GM12878 (cell line): ENCODE data around the gene GLI1. TPM values are rescaled to one million over a fixed set of nuclear protein-coding genes. Genes with fewer than 3 reads are reported as not detected.

Experiments used
- ATAC-seq: fragments of 200-7000 bp; cut with Tn5 transposase; 3 replicates; pipeline ENCODE4 v1.9.1; 2020; ENCODE audit warnings: mild to moderate bottlenecking, moderate library complexity
- BruUV-seq: library from RNA; stranded (reverse); fragments of 400-500 nt; replicated peaks from 2 replicates; lab custom pipeline; 2021; lab: Mats Ljungman, UMichigan
- CTCF ChIA-PET: fragments of 300-600 bp; sonication (Branson Sonifier 250); formaldehyde crosslinking; extraction: SDS; loops from one replicate; lab custom pipeline; 2021; ENCODE audit warnings: inconsistent platforms; lab: Yijun Ruan, JAX
- POLR2A ChIA-PET: fragments of 350-600 bp; formaldehyde crosslinking; extraction: SDS; loops from one replicate; lab custom pipeline; 2021; ENCODE audit warnings: inconsistent platforms; lab: Charles Lee
- RAD21 ChIA-PET: fragments of 300-600 bp; sonication (Branson Sonifier 250); formaldehyde crosslinking; loops from one replicate; lab custom pipeline; 2023; ENCODE audit warnings: antibody characterized with exemption; ENCODE audit not compliant: unreplicated experiment; lab: Charles Lee
- SMC1A ChIA-PET: fragments of 300-600 bp; sonication (Branson Sonifier 250); formaldehyde crosslinking; loops from one replicate; lab custom pipeline; 2023; ENCODE audit not compliant: unreplicated experiment, uncharacterized antibody; lab: Charles Lee
- DNase-seq: peaks from one replicate; pipeline ENCODE4 v3.0.0-alpha.2; 2011; ENCODE audit warnings: low read depth, low spot score
- FAIRE-seq: peaks from 3 replicates; lab custom pipeline; 2011; peaks lifted over from hg19 to GRCh38; lab: Jason Lieb, UNC
- H2AFZ ChIP-seq: 2 replicates; pipeline ENCODE4 v1.6.0; 2011; ENCODE audit warnings: low read depth, low read length, control low read depth; ENCODE audit not compliant: control insufficient read depth
- H3K27ac ChIP-seq: 2 replicates; pipeline ENCODE4 v1.5.1; 2011; ENCODE audit warnings: control low read depth; ENCODE audit not compliant: control insufficient read depth, insufficient read depth
- H3K27me3 ChIP-seq, 2 experiments: replicated peaks in 1 of 2; 2 replicates each; pipeline versions ENCODE4 v1.6.0 to v1.6.1; 2011; ENCODE audit warnings: low read length in 1 of 2; ENCODE audit not compliant: control insufficient read depth in 2 of 2, insufficient read depth in 2 of 2
- H3K36me3 ChIP-seq, 2 experiments: 2 replicates each; pipeline ENCODE4 v1.5.1; 2011; ENCODE audit warnings: low read length in 1 of 2; ENCODE audit not compliant: control insufficient read depth in 2 of 2, insufficient read depth in 2 of 2
- H3K4me1 ChIP-seq: 2 replicates; pipeline ENCODE4 v1.6.1; 2011; ENCODE audit warnings: mild to moderate bottlenecking, low read length, moderate library complexity, mixed read lengths; ENCODE audit not compliant: control insufficient read depth, insufficient read depth
- H3K4me2 ChIP-seq: 2 replicates; pipeline ENCODE4 v1.6.0; 2011; ENCODE audit warnings: control low read depth; ENCODE audit not compliant: control insufficient read depth, insufficient read depth
- H3K4me3 ChIP-seq: fragments of 200-600 bp; sonication (generic); 2 replicates; pipeline ENCODE4 v1.5.1; 2016
- H3K79me2 ChIP-seq: 2 replicates; pipeline ENCODE4 v1.6.0; 2011; ENCODE audit warnings: low read length; ENCODE audit not compliant: control insufficient read depth, insufficient read depth
- H3K9ac ChIP-seq: 2 replicates; pipeline ENCODE4 v1.8.0; 2011; ENCODE audit warnings: low read length, control low read depth, mixed read lengths; ENCODE audit not compliant: control insufficient read depth, insufficient read depth
- H3K9me3 ChIP-seq: replicated peaks from 3 replicates; pipeline ENCODE4 v1.5.1; 2011; ENCODE audit warnings: mild to moderate bottlenecking, low read length; ENCODE audit not compliant: control insufficient read depth, insufficient read depth
- H4K20me1 ChIP-seq: 2 replicates; pipeline ENCODE4 v1.6.0; 2011; ENCODE audit not compliant: control insufficient read depth, insufficient read depth
- ASH2L ChIP-seq: fragments of 300-600, 200-600 bp; sonication (generic); IDR thresholded peaks from 2 replicates; pipeline ENCODE4 v1.6.1; 2017; ENCODE audit warnings: low read depth, mild to moderate bottlenecking, borderline replicate concordance
- BCL11A ChIP-seq: IDR thresholded peaks from 2 replicates; pipeline ENCODE4 v1.6.1; 2011; ENCODE audit warnings: low read depth, low read length
- BHLHE40 ChIP-seq, 2 experiments: fragments of 450-650 bp in 1 of 2; IDR thresholded peaks; 2 replicates each; pipeline ENCODE4 v1.6.1; 2011 to 2017; ENCODE audit warnings: low read depth in 2 of 2, borderline replicate concordance in 1 of 2, improper control_type of control experiment in 1 of 2, low read length in 1 of 2, mild to moderate bottlenecking in 1 of 2
- IRF4 ChIP-seq: IDR thresholded peaks from 2 replicates; pipeline ENCODE4 v1.6.1; 2011; ENCODE audit warnings: low read depth, low read length
- MEF2A ChIP-seq: IDR thresholded peaks from 2 replicates; pipeline ENCODE4 v1.6.1; 2011; ENCODE audit warnings: low read depth, mild to moderate bottlenecking, low read length, moderate library complexity; ENCODE audit not compliant: insufficient read depth
- RAD51 ChIP-seq: fragments of 450-650 bp; IDR thresholded peaks from 2 replicates; pipeline ENCODE4 v1.6.1; 2016; ENCODE audit warnings: moderate library complexity, mild to moderate bottlenecking, inconsistent platforms
- SIX5 ChIP-seq: IDR thresholded peaks from 2 replicates; pipeline ENCODE4 v1.6.1; 2011; ENCODE audit warnings: mild to moderate bottlenecking, low read depth, low read length, moderate library complexity; ENCODE audit not compliant: severe bottlenecking
- YY1 ChIP-seq: IDR thresholded peaks from 2 replicates; pipeline ENCODE4 v1.6.1; 2011; ENCODE audit warnings: low read depth, mild to moderate bottlenecking, low read length
- ZBTB40 ChIP-seq: fragments of 450-650 bp; IDR thresholded peaks from 2 replicates; pipeline ENCODE4 v1.6.1; 2016; ENCODE audit warnings: mild to moderate bottlenecking, moderate library complexity, borderline replicate concordance
- WGBS: methylation state at CpG from one replicate; pipeline ENCODE4 v1.1.6; 2016; ENCODE audit warnings: low lambda C conversion rate; ENCODE audit not compliant: insufficient replicate concordance, insufficient coverage; ENCODE audit errors: missing lambda C conversion rate; 5-methylcytosine and 5-hydroxymethylcytosine counted together
- in situ Hi-C: fragments of 300-500 bp; cut with MboI; formaldehyde crosslinking; loops from 9 replicates; pipeline ENCODE4 v1.14.3; 2018; ENCODE audit warnings: mixed read lengths
- intact Hi-C: fragments of 100-400 bp; cut with micrococcal nuclease; formaldehyde crosslinking; loops from one replicate; pipeline ENCODE4 v1.14.2; 2022; ENCODE audit not compliant: unreplicated experiment
- polyA plus RNA-seq, 11 experiments: library from polyadenylated mRNA; depleted of rRNA in 4 of 11; unstranded in 6 of 11; stranded (reverse) in 5 of 11; fragments of >200 nt; fragmentation: Nextera tagmentation in 4 of 11; fragmentation: Illumina TruSeq in 1 of 11; extraction: Ambion mirVana in 4 of 11; extraction: Trizol in 1 of 11; gene quantifications; 1 replicate in 1 of 11; 2 replicates in 10 of 11; pipeline versions ENCODE4 v1.2.1 to v1.2.3, GENCODE V29; 2011 to 2016; ENCODE audit warnings: inconsistent platforms in 2 of 11, missing spikeins in 2 of 11, low read depth in 1 of 11
- total RNA-seq, 4 experiments: library from RNA; depleted of rRNA in 3 of 4; stranded (reverse); fragments of >200 nt in 3 of 4; fragmentation: Illumina TruSeq in 1 of 4; extraction: Trizol in 1 of 4; gene quantifications; 2 replicates each; pipeline versions ENCODE4 v1.2.1 to v1.2.3, GENCODE V29; 2013 to 2021

Gene GLI1
- total and polyA plus RNA-seq, 10 of the 15 experiments (the other 5 are each of a cell fraction or from before 2014, with no cell fraction given) = 0.27 to 1.2 (median 0.49) TPM

- TF ChIP-seq RAD51 (no peak), BHLHE40 (IDR thresholded peaks at IDR 0.05; ENCODE audit: borderline replicate concordance in 1 of 2, low read depth in 2 of 2, low read length in 1 of 2) (peak in 1 of 2 experiments; percentile 19; a peak in 1 of 4 replicates), YY1 (peak; percentile 69; the same call in 1 of the 2 replicates), MEF2A (no peak)
Observed at GRCh38 chr12:57452937-57453509, 6.6 kb upstream of the GLI1 start (continued).

GRCh38 chr12:57454213-57454565, 5.4 kb upstream of the GLI1 start:
- SMC1A ChIA-PET = interaction anchor here (0.9 to 7.6 kb wide), 13 partner anchors 22 to 241 kb away, joined by 3 to 226 read pairs (median 6); partner anchors contain the start of gene SHMT2
- Histone ChIP-seq H3K4me1 (peaks cover 11% of the 10 kb centered on the region), H3K79me2 (no peaks in the 10 kb centered on the region), H3K9ac (no peak overlapping the region), H3K36me3 (no peaks in the 10 kb centered on the region), H3K27me3 (no peaks in the 10 kb centered on the region), H3K27ac (no peak overlapping the region), H3K9me3 (no peaks in the 10 kb centered on the region), H3K4me2 (no peak overlapping the region), H2AFZ (no peak overlapping the region), H4K20me1 (no peaks in the 10 kb centered on the region), H3K4me3 (no peak overlapping the region)
- no TSS peak for BruUV-seq
- no peak for DNase-seq
- POLR2A ChIA-PET = interaction anchor here (0.5 to 6.1 kb wide), 7 partner anchors 20 to 207 kb away, joined by 3 to 29 read pairs (median 4); partner anchors contain the start of gene INHBC
- intact Hi-C loops (no loop called here), in situ Hi-C loops (loop anchor here (10.0 kb wide), 1 partner anchor 139 kb away; no protein-coding TSS in a partner anchor)
- ATAC-seq = no peak
- no peak for TF ChIP-seq IRF4
- TF ChIP-seq SIX5 = no peak
- TF ChIP-seq BHLHE40 (IDR thresholded peaks at IDR 0.05; ENCODE audit: borderline replicate concordance in 1 of 2, low read depth in 2 of 2, low read length in 1 of 2) = no peak
- TF ChIP-seq BCL11A = no peak
- no peak for TF ChIP-seq ASH2L
- TF ChIP-seq ZBTB40 = no peak
- 100% methylated on average over 2 of the region's 2 CpGs for WGBS
- FAIRE-seq = no peak
- CTCF ChIA-PET = interaction anchor here (0.8 to 11.0 kb wide), 27 partner anchors 8 to 268 kb away, joined by 3 to 540 read pairs (median 19); partner anchors contain the start of genes SHMT2 and STAC3
- RAD21 ChIA-PET = interaction anchor here (1.7 to 6.8 kb wide), 10 partner anchors 8 to 241 kb away, joined by 5 to 224 read pairs (median 33); partner anchors contain the start of genes INHBC and STAC3
